Activated naive CD8-positive, alpha-beta T cell (primary cell): Measurements from ENCODE around the gene NDUFB10.
A peak's percentile ranks its signal among the peaks of the same experiment; 100 is the strongest.
"Not testable (repeated sequence)": the region's sequence is repeated elsewhere in the genome, so short reads cannot be mapped to it uniquely, and the experiment has no call there.

Experiments
- H3K27ac Mint-ChIP-seq: one replicate; pipeline ENCODE4 v1.8.0; 2021; ENCODE audit warnings: mixed read lengths
- H3K27me3 Mint-ChIP-seq: one replicate; pipeline ENCODE4 v1.8.0; 2021; ENCODE audit warnings: mixed read lengths
- H3K36me3 Mint-ChIP-seq: one replicate; pipeline ENCODE4 v1.8.0; 2021; ENCODE audit warnings: mixed read lengths
- H3K4me1 Mint-ChIP-seq: one replicate; pipeline ENCODE4 v1.8.0; 2021; ENCODE audit warnings: low read depth, mixed read lengths
- H3K4me3 Mint-ChIP-seq: one replicate; pipeline ENCODE4 v1.8.0; 2021; ENCODE audit warnings: mild to moderate bottlenecking, mixed read lengths
- H3K9me3 Mint-ChIP-seq: one replicate; pipeline ENCODE4 v1.8.0; 2021; ENCODE audit warnings: low read depth, mixed read lengths

The NDUFB10 gene

DNA sequence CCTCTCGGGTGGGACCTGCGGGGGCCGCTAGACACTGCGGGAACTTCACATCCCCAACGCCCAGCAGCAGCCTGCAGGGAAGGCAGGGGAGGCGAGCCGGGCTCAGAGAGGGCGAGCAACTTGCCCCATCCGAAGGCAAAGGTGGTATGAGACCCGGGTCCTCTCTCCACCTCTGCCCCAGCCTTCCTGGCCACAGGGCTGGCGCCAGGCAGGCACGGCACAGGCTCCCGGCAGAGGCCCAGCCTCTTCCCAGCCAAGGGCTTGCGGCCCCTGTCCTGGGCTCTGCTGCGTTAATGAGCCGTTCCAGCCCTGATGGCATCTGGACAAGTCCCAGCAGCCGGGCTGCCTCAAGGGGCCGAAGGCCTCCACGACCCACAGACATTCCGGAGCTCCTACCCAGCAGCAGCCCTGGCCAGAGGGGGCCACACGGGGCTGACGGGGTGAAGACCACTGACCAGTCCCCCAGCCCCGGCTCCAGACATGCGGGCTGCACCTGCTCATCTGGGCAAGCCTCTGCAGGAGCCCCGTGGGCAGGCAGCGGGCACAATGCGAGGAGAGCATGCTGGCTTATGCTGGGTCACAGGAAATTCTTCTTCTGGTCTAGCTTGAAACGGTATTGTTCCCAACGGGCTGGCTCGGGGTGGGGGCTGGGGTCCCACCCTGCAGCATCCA, 39.9 kb upstream of the NDUFB10 start:
- H3K36me3 Mint-ChIP-seq: no peaks in the 10 kb centered on the region
- H3K9me3 Mint-ChIP-seq: no peaks in the 10 kb centered on the region
- H3K4me1 Mint-ChIP-seq: peaks cover 5% of the 10 kb centered on the region
- H3K27me3 Mint-ChIP-seq: peaks cover 24% of the 10 kb centered on the region
- H3K4me3 Mint-ChIP-seq: no peak overlapping the region
- H3K27ac Mint-ChIP-seq: no peak overlapping the region

GRCh38 chr16:1920122-1920521, 39.2 kb upstream of the NDUFB10 start:
- peaks cover 24% of the 10 kb centered on the region for H3K27me3 Mint-ChIP-seq
- H3K36me3 Mint-ChIP-seq, H3K4me1 Mint-ChIP-seq: not testable (repeated sequence)

DNA sequence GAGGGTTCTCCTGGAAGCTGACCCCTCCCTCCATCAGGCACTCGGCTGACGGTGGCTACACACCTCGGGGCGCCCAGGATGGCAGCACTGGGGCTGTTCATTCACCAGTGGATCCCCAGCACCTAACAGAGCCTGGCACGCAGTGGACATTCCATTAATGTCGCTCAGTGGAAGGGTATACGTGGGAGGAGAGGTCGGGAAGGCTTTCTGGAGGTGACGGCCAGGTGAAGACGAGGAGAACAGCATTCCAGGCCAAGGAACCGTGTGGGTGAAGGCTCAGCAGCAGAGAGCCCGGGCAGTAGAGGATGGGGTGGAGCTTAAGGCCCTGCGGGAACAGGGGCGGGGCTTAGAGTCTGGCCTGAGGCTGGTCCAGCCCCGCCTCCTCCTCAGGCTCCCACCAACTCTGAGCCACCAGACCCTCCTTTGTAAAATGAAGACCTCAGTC, 38.6 kb upstream of the NDUFB10 start:
- Mint-ChIP-seq H3K36me3 (no peaks in the 10 kb centered on the region), H3K4me3 (no peak overlapping the region), H3K27ac (no peak overlapping the region), H3K4me1 (peaks cover 5% of the 10 kb centered on the region), H3K9me3 (no peaks in the 10 kb centered on the region), H3K27me3 (peaks cover 24% of the 10 kb centered on the region)

More at GRCh38 chr16:1920122-1920521, 39.2 kb upstream of the NDUFB10 start:
- not testable (repeated sequence) for H3K9me3 Mint-ChIP-seq, H3K4me3 Mint-ChIP-seq, H3K27ac Mint-ChIP-seq

GRCh38 chr16:1922357-1922756, 37.0 kb upstream of the NDUFB10 start:
- Mint-ChIP-seq H3K27ac (no peak overlapping the region), H3K4me3 (no peak overlapping the region), H3K9me3 (no peaks in the 10 kb centered on the region), H3K36me3 (no peaks in the 10 kb centered on the region), H3K27me3 (peaks cover 19% of the 10 kb centered on the region), H3K4me1 (peaks cover 3% of the 10 kb centered on the region)

GRCh38 chr16:1923299-1924034, 35.9 kb upstream of the NDUFB10 start:
- no peak overlapping the region for H3K27ac Mint-ChIP-seq
- no peaks in the 10 kb centered on the region for H3K9me3 Mint-ChIP-seq
- H3K27me3 Mint-ChIP-seq: peaks cover 19% of the 10 kb centered on the region
- no peak overlapping the region for H3K4me3 Mint-ChIP-seq
- no peaks in the 10 kb centered on the region for H3K36me3 Mint-ChIP-seq
- peaks cover 3% of the 10 kb centered on the region for H3K4me1 Mint-ChIP-seq

DNA sequence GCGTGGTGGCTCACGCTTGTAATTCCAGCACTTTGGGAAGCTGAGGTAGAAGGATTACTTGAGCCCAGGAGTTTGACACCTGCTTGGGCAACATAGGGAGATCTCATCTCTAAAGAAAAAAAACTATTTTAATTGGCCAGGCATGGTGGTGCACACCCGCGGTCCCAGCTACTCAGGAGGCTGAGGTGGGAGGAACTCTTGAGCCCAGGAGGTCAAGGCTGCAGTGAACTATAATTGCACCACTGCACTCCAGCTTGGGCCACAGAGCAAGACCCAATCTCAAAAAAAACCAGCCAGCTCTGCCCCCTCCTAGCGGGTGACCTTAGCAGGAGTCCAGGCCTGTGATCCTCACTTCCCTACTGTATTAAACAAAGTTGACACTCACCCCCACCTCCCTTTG, 35.2 kb upstream of the NDUFB10 start:
- no peak overlapping the region for H3K4me3 Mint-ChIP-seq
- no peaks in the 10 kb centered on the region for H3K36me3 Mint-ChIP-seq
- H3K27ac Mint-ChIP-seq: no peak overlapping the region
- peaks cover 4% of the 10 kb centered on the region for H3K4me1 Mint-ChIP-seq
- no peaks in the 10 kb centered on the region for H3K9me3 Mint-ChIP-seq
- peaks cover 19% of the 10 kb centered on the region for H3K27me3 Mint-ChIP-seq

GRCh38 chr16:1926271-1926670, 33.1 kb upstream of the NDUFB10 start:
- H3K9me3 Mint-ChIP-seq: no peaks in the 10 kb centered on the region
- H3K36me3 Mint-ChIP-seq: no peaks in the 10 kb centered on the region
- H3K4me3 Mint-ChIP-seq: no peak overlapping the region
- H3K27me3 Mint-ChIP-seq: peaks cover 11% of the 10 kb centered on the region
- peaks cover 2% of the 10 kb centered on the region for H3K4me1 Mint-ChIP-seq
- H3K27ac Mint-ChIP-seq: no peak overlapping the region

GRCh38 chr16:1929105-1929504, 30.2 kb upstream of the NDUFB10 start:
- peak overlapping the region; percentile 81 for H3K4me3 Mint-ChIP-seq
- no peaks in the 10 kb centered on the region for H3K36me3 Mint-ChIP-seq
- H3K4me1 Mint-ChIP-seq: peaks cover 2% of the 10 kb centered on the region

GRCh38 chr16:1929578-1930337, 29.6 kb upstream of the NDUFB10 start:
- H3K27me3 Mint-ChIP-seq: no peaks in the 10 kb centered on the region
- no peak overlapping the region for H3K27ac Mint-ChIP-seq
- H3K36me3 Mint-ChIP-seq: no peaks in the 10 kb centered on the region
- no peaks in the 10 kb centered on the region for H3K9me3 Mint-ChIP-seq
- peaks cover 2% of the 10 kb centered on the region for H3K4me1 Mint-ChIP-seq
- no peak overlapping the region for H3K4me3 Mint-ChIP-seq

More at GRCh38 chr16:1929105-1929504, 30.2 kb upstream of the NDUFB10 start:
- Mint-ChIP-seq H3K27me3 (no peaks in the 10 kb centered on the region), H3K9me3 (no peaks in the 10 kb centered on the region), H3K27ac (no peak overlapping the region)

- H3K4me1 Mint-ChIP-seq: peaks cover 2% of the 10 kb centered on the region
- no peaks in the 10 kb centered on the region for H3K36me3 Mint-ChIP-seq
- no peaks in the 10 kb centered on the region for H3K9me3 Mint-ChIP-seq
- no peak overlapping the region for H3K4me3 Mint-ChIP-seq
- H3K27ac Mint-ChIP-seq: no peak overlapping the region
- no peaks in the 10 kb centered on the region for H3K27me3 Mint-ChIP-seq
Observed at GRCh38 chr16:1930338-1930720, 29.0 kb upstream of the NDUFB10 start.

DNA sequence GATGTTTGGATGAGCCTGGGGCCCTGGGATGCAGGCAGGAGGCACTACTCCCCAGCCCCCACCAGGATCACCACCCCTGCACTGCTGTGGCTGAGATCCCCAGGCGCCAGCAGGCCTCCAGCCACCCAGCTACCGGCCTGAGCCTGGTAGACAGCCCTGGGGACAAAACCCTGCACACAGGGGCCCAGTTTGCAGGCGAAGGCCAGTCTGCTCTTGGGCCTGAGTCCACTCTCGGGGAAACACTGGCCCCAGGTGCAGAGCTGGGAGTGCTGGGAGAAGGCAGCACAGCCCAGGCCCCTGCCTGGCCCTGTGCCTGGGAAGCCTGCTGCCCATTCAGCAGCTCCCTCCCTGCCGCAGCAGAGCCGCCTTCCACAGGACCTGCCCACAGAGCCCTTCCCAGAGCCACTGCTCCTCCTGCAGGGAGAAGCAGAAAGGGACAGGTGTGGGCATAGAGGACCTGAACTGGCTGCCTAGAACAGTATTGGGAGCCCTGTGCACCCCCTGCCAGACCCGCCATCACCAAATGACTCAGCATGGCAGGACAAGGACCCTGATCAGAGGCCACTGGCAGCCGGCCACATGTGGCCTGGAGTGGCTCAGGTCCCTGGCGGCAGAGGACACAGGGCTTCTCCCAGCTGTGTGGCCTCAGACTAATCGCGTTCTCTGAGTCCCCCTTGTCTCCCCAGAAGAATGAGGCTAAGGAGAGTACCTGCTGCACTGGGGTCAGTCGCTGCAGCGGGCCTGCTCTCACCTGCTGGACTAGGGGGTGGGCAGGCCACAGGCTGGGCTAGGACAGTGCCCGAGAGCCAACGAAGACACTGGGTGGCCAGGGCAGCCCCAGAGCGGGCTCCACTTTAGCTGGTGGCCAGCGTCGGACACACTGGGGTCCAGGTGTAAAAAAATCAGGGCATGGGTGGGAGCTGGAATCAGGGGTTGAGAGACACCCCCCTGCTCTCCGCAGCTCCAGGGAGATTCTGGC, 27.0 kb upstream of the NDUFB10 start:
- H3K4me3 Mint-ChIP-seq: no peak overlapping the region
- H3K27ac Mint-ChIP-seq: no peak overlapping the region
- no peaks in the 10 kb centered on the region for H3K36me3 Mint-ChIP-seq

DNA sequence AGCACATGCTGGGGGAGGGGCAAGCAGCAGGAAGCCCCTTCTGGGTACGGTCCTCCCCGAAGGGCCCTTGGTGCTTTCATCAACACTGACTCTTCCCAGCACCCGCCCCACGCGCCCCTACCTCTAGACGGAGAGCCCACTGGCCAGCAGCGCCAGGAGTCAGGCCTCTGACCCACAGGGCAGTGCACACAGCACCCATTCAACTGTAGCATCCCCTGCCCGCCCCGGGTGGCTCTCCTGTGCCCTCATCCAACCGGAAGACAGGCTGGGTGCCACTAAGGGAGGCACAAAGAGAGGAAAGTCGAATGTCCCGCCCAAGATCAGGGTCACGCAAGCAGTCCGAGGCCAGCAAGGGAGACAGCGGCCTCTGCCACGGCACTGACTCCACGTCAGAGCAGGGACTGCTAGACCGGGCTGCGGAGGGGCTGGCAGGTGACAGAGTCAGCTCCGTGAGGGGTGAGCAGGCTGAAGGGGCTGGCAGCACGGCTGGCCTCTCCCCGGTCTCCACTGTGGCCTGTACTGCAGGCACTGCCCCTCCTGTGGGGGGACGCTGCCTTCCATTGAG, 26.2 kb upstream of the NDUFB10 start:
- Mint-ChIP-seq H3K27me3 (no peaks in the 10 kb centered on the region), H3K4me1 (peaks cover 2% of the 10 kb centered on the region), H3K9me3 (no peaks in the 10 kb centered on the region), H3K36me3 (no peaks in the 10 kb centered on the region), H3K4me3 (no peak overlapping the region), H3K27ac (no peak overlapping the region)

More for the DNA sequence above, 27.0 kb upstream of the NDUFB10 start:
- Mint-ChIP-seq H3K27me3 (no peaks in the 10 kb centered on the region), H3K4me1 (peaks cover 2% of the 10 kb centered on the region), H3K9me3 (no peaks in the 10 kb centered on the region)

DNA sequence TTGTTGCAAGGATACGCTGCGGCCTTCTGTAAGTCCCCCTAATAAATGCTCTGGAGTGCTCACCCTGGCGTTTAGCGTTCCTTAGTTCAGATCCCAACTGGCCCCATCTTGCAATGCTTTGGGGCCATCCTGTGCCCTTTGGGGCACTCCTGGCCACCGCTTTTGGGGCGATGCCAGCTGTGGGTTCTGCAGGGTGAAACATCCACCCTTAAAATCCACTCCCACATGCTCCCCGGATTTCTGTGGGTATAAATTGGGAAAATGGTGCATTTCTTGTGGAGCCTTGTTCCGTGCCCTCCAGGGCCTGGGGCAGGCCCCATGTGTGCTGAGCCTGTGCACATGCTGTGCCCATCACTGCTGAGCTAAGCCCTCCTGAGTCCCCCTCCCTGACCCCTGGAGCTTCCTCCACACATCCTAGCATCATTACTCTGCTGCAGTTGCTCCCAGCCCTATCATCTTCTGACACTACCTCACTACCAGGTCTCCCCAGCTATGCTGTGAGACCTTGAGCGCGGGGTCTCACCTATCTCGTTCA, 22.3 kb upstream of the NDUFB10 start:
- Mint-ChIP-seq H3K4me3 (no peak overlapping the region), H3K9me3 (no peaks in the 10 kb centered on the region), H3K36me3 (no peaks in the 10 kb centered on the region), H3K27ac (no peak overlapping the region), H3K4me1 (peaks cover 9% of the 10 kb centered on the region), H3K27me3 (no peaks in the 10 kb centered on the region)

GRCh38 chr16:1938316-1938715, 21.0 kb upstream of the NDUFB10 start:
- H3K27ac Mint-ChIP-seq: no peak overlapping the region
- no peaks in the 10 kb centered on the region for H3K9me3 Mint-ChIP-seq
- H3K4me3 Mint-ChIP-seq: no peak overlapping the region
- peaks cover 9% of the 10 kb centered on the region for H3K4me1 Mint-ChIP-seq
- no peaks in the 10 kb centered on the region for H3K27me3 Mint-ChIP-seq
- H3K36me3 Mint-ChIP-seq: no peaks in the 10 kb centered on the region
